Stomach (tissue), 9 donors: Measurements from ENCODE around the gene CLMP. TPM values are rescaled to one million over a fixed set of nuclear protein-coding genes. Genes with fewer than 3 reads are reported as not detected.

Source experiments
- DNase-seq, 2 donors: peaks; one replicate each; pipeline versions ENCODE4 v3.0.0 to v3.0.0-alpha.2; 2013 to 2019
- H3K27ac ChIP-seq, 5 donors: fragments of 200-600 bp in 4 of 5; sonication (generic) in 4 of 5; one replicate each; pipeline ENCODE4 v1.5.1; 2013 to 2019; ENCODE audit warnings: mild to moderate bottlenecking in 1 of 5, moderate library complexity in 1 of 5
- H3K27me3 ChIP-seq, 3 donors: fragments of 200-600 bp; sonication (generic); one replicate each; pipeline ENCODE4 v1.5.1; 2017 to 2019; ENCODE audit warnings: mixed run types in 1 of 3
- H3K36me3 ChIP-seq, 4 donors: fragments of 200-600 bp; sonication (generic); 1 replicate in 3 of 4; 2 replicates in 1 of 4; pipeline ENCODE4 v1.5.1; 2016 to 2019
- H3K4me1 ChIP-seq, 4 donors: fragments of 200-600 bp; sonication (generic); one replicate each; pipeline ENCODE4 v1.5.1; 2016 to 2019
- H3K4me3 ChIP-seq, 4 donors: fragments of 200-600 bp; sonication (generic) in 3 of 4; one replicate each; pipeline ENCODE4 v1.5.1; 2016 to 2019; ENCODE audit warnings: mild to moderate bottlenecking in 1 of 4
- H3K9me3 ChIP-seq, 4 donors: fragments of 200-600 bp; sonication (generic); one replicate each; pipeline ENCODE4 v1.5.1; 2016 to 2019
- EP300 ChIP-seq: sonication (generic); formaldehyde crosslinking; IDR thresholded peaks from one replicate; pipeline ENCODE4 v1.6.1; 2017; ENCODE audit warnings: antibody characterized with exemption
- POLR2A ChIP-seq, 4 donors: fragments of 450-650 bp; IDR thresholded peaks; one replicate each; pipeline ENCODE4 v1.6.1; 2016; ENCODE audit warnings: antibody characterized with exemption in 4 of 4, control low read depth in 2 of 4, mild to moderate bottlenecking in 1 of 4, moderate library complexity in 1 of 4
- POLR2AphosphoS5 ChIP-seq, 3 donors: sonication (generic); formaldehyde crosslinking; IDR thresholded peaks; one replicate each; pipeline ENCODE4 v1.6.1; 2016; ENCODE audit warnings: antibody characterized with exemption in 3 of 3
- WGBS, 5 donors: extraction: QIAGEN DNeasy Blood & Tissue Kit in 3 of 5; methylation state at CpG; one replicate each; pipeline versions ENCODE4 v1.1.5 to v1.1.7; 2013 to 2018; 5-methylcytosine and 5-hydroxymethylcytosine counted together
- intact Hi-C: fragments of 100-400 bp; cut with DNase I; formaldehyde crosslinking; loops from one replicate; pipeline ENCODE4 v1.15.1; 2023; ENCODE audit warnings: low total_unique reads
- polyA plus RNA-seq, 3 donors: library from polyadenylated mRNA; stranded (reverse); fragments of 200-250 nt; gene quantifications; one replicate each; pipeline ENCODE4 v1.2.3, GENCODE V29; 2013
- total RNA-seq, 5 donors: library from RNA; depleted of rRNA; stranded (reverse); fragments of >200 nt; gene quantifications; one replicate each; pipeline versions ENCODE4 v1.1.0 to v1.2.3, GENCODE V29; 2014 to 2016
- TF ChIP-seq, protein P1 (sequence below), 7 experiments: fragments of 450-650 bp in 4 of 7; fragments of 200-600 bp in 3 of 7; sonication (generic) in 3 of 7; IDR thresholded peaks; one replicate each; pipeline ENCODE4 v1.5.1; 2016 to 2019; ENCODE audit warnings: antibody characterized with exemption in 7 of 7, control low read depth in 2 of 7, mild to moderate bottlenecking in 1 of 7
- donor health status: healthy with polysubstance abuse.
- donor health status: Bipolar disorder and iron deficiency.
- donor health status: healthy.

The CLMP gene
- total and polyA plus RNA-seq, 8 donors, result 4.9 to 81.2 (median 40.5) TPM

DNA sequence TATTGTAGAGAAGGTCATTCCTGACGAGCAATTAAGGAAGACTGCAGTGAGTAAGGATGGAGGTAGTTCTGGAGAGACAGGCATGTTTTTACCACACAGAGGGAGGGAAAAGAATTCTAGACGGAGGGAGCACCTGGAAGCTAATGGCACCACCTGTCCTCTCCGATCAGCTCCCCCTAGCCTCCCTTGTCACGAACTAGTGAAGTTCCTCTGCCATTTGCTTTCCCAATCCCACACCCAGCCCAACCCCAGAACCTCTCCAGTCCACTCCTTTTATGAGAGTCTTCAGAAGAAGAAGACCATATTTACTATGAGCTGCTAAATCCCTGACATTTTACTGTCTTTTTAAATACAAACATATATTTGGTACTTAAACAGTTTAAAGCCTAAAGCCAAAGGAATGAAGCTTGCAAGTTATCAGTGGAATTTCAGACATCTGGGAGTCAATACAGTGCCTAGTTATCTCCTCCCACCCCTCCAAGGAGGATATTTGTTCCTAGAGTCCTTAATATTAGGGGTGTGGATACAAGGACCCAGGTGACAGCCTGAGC is 87.0 kb downstream of the CLMP start:
- Histone ChIP-seq H3K4me3 (no peak overlapping the region), H3K4me1 (peaks cover 4 to 36% (median 8%) of the 10 kb centered on the region in 4 donors), H3K9me3 (no peaks in the 10 kb centered on the region), H3K36me3 (no peaks in the 10 kb centered on the region), H3K27ac (no peak overlapping the region), H3K27me3 (no peaks in the 10 kb centered on the region)
- no peak for TF ChIP-seq EP300
- intact Hi-C loops, result loop anchor here (5.0 kb wide), 1 partner anchor 144 kb away; no protein-coding TSS in a partner anchor
- 49 to 79% (median 63%) methylated on average over 4 of the region's 4 CpGs for WGBS, 5 donors
- DNase-seq, result no peak

DNA sequence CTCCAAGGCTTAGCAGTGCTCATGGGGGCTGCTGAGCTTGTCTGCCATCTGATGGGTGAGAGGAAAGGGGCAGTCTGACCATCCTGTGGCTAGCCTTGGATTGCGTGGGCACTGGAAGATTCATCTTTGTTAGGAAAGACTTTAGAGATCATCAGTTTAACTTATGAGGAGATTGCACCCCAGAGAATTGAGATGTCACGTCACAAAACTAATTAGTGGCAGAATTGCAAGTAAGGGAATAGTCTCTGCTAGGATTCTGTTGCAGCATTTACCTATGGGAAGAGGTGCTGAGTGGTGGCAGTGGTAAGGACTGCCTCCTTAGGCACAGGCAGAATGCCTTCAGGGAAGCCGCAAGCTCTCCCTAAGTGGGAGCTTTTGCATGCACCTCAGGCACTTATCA is 90.4 kb downstream of the CLMP start:
- 87 to 97% (median 93%) methylated on average over 3 of the region's 3 CpGs for WGBS, 5 donors
- no peak for DNase-seq
- Histone ChIP-seq H3K9me3 (no peaks in the 10 kb centered on the region), H3K4me3 (no peak overlapping the region), H3K27ac (peak overlapping the region in 1 of 5 donors; percentile 60), H3K4me1 (peaks cover 10 to 50% (median 19%) of the 10 kb centered on the region in 4 donors), H3K27me3 (no peaks in the 10 kb centered on the region), H3K36me3 (no peaks in the 10 kb centered on the region)
- TF ChIP-seq, protein P1, sequence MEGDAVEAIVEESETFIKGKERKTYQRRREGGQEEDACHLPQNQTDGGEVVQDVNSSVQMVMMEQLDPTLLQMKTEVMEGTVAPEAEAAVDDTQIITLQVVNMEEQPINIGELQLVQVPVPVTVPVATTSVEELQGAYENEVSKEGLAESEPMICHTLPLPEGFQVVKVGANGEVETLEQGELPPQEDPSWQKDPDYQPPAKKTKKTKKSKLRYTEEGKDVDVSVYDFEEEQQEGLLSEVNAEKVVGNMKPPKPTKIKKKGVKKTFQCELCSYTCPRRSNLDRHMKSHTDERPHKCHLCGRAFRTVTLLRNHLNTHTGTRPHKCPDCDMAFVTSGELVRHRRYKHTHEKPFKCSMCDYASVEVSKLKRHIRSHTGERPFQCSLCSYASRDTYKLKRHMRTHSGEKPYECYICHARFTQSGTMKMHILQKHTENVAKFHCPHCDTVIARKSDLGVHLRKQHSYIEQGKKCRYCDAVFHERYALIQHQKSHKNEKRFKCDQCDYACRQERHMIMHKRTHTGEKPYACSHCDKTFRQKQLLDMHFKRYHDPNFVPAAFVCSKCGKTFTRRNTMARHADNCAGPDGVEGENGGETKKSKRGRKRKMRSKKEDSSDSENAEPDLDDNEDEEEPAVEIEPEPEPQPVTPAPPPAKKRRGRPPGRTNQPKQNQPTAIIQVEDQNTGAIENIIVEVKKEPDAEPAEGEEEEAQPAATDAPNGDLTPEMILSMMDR (IDR thresholded peaks at IDR 0.05), result no peak
- no peak for TF ChIP-seq POLR2AphosphoS5 (IDR thresholded peaks at IDR 0.05)
- TF ChIP-seq EP300, result no peak
- no peak for TF ChIP-seq POLR2A (IDR thresholded peaks at IDR 0.05)
- intact Hi-C loops, result loop anchor here (5.0 kb wide), 1 partner anchor 148 kb away; no protein-coding TSS in a partner anchor

DNA sequence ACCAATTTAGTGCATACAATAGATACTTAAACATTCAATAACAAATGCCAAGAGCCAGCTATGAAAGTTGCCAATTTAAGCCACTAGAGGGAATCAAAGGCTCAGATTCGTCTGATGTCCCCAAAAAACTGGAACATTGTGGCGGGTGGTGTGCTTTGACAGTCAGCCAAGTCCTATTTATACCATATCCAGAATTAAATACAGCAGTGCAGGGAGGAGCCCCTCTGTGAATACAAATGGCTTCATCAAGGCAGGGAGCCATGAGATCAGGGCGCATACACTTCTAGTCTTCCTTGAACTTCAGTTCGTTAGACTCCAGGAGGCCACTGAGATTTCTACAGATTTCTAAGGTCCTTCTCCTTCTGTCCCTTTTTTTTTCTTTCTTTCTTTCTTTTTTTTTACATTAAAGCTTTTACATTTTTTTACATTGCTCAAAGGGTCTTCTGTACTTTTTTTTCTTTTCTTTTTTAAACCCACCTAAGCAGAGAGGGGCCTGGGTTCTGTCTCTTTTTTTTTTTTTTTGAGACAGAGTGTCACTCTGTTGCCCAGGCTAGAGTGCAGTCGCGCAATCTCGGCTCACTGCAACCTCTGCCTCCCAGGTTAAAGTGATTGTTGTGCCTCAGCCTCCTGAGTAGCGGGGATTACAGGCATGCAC is 91.6 kb downstream of the CLMP start:
- TF ChIP-seq EP300, result no peak
- TF ChIP-seq POLR2AphosphoS5 (IDR thresholded peaks at IDR 0.05), result no peak
- TF ChIP-seq, protein P1 (IDR thresholded peaks at IDR 0.05), result peak in 5 of 7 experiments; percentile 41 to 61 (median 49)
- TF ChIP-seq POLR2A (IDR thresholded peaks at IDR 0.05), result no peak
- Histone ChIP-seq H3K36me3 (no peaks in the 10 kb centered on the region), H3K4me1 (peaks cover 10 to 48% (median 19%) of the 10 kb centered on the region in 4 donors), H3K27ac (peak overlapping the region in 3 of 5 donors; percentile 17 to 60 (median 45)), H3K4me3 (no peak overlapping the region), H3K9me3 (no peaks in the 10 kb centered on the region), H3K27me3 (no peaks in the 10 kb centered on the region)
- peak in 1 of 2 donors; percentile 88 for DNase-seq
- WGBS, 5 donors, result 49 to 56% (median 53%) methylated on average over 8 of the region's 8 CpGs
- intact Hi-C loops, result no loop called here

DNA sequence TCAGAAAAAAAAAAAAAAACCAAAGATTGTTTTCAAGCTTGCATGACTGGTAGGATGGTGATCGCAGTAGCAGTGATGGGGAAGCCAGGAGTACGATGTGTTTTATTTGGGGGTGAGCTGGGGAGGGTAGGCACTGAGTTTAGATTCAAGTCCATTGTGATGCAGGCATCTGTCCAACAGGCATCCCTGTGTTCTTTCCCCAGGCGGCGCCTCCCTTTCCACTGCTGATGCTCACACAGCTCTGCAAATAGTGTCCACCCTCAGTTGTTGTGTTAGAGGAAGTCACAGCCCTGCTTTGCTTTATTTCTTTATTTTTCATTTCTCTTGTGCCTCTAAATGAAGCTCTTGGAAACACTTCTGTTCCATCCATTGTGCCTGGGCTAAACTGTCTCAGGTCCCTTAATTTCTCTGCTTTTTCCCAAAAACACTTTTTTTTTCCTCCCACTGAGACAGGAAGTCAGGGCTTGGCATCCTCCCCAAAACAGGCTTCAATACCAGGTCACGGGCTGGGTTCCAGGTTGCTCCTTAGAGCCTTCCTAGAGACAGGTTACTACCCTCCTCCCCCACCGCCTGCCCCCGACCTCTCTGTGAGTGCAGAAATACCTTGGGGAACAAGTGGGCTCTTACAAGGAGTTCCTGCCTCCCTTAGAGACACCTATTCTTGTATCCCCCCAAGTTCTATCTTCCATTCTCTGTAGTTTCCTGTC is 94.5 kb downstream of the CLMP start:
- DNase-seq, result no peak
- intact Hi-C loops, result no loop called here
- H3K27ac ChIP-seq, result peak overlapping the region in 4 of 5 donors; percentile 6 to 52 (median 30)

More for the DNA sequence above, 94.5 kb downstream of the CLMP start:
- Histone ChIP-seq H3K9me3 (no peaks in the 10 kb centered on the region), H3K27me3 (no peaks in the 10 kb centered on the region), H3K4me3 (no peak overlapping the region), H3K36me3 (peaks cover 0 to 27% (median 5%) of the 10 kb centered on the region in 4 donors), H3K4me1 (peaks cover 10 to 41% (median 19%) of the 10 kb centered on the region in 4 donors)
- no peak for TF ChIP-seq POLR2AphosphoS5 (IDR thresholded peaks at IDR 0.05)
- no peak for TF ChIP-seq POLR2A (IDR thresholded peaks at IDR 0.05)
- TF ChIP-seq, protein P1 (IDR thresholded peaks at IDR 0.05), result no peak
- no peak for TF ChIP-seq EP300
- WGBS, 5 donors, result 52 to 66% (median 62%) methylated on average over 7 of the region's 7 CpGs
